Breast epithelium (tissue), 4 donors: Measurements from ENCODE around the gene FOXN3. TPM values are rescaled to one million over a fixed set of nuclear protein-coding genes. Genes with fewer than 3 reads are reported as not detected.

Source experiments
- DNase-seq, 2 donors: peaks; one replicate each; pipeline ENCODE4 v3.0.0-alpha.2; 2019; ENCODE audit warnings: low spot score in 2 of 2
- H3K27ac ChIP-seq, 2 donors: fragments of 200-600 bp; sonication (generic) in 1 of 2; one replicate each; pipeline ENCODE4 v1.5.1; 2016 to 2019; ENCODE audit warnings: mild to moderate bottlenecking in 1 of 2
- H3K27me3 ChIP-seq, 2 donors: fragments of 200-600 bp; sonication (generic) in 1 of 2; one replicate each; pipeline versions ENCODE4 v1.5.1 to v1.6.0; 2017 to 2019; ENCODE audit warnings: control low read depth in 1 of 2, mild to moderate bottlenecking in 1 of 2
- H3K36me3 ChIP-seq: fragments of 200-600 bp; one replicate; pipeline ENCODE4 v1.5.1; 2019
- H3K4me1 ChIP-seq, 2 donors: fragments of 200-600 bp; sonication (generic); one replicate each; pipeline ENCODE4 v1.5.1; 2016 to 2019; ENCODE audit warnings: control low read depth in 1 of 2
- H3K4me3 ChIP-seq, 3 donors: fragments of 200-600 bp; sonication (generic); 1 replicate in 2 of 3; 2 replicates in 1 of 3; pipeline ENCODE4 v1.5.1; 2016 to 2019; ENCODE audit warnings: mild to moderate bottlenecking in 3 of 3, moderate library complexity in 2 of 3
- H3K9me3 ChIP-seq, 2 donors: fragments of 200-600 bp; sonication (generic) in 1 of 2; one replicate each; pipeline ENCODE4 v1.5.1; 2016 to 2019; ENCODE audit warnings: control low read depth in 1 of 2
- CTCF ChIP-seq, 3 donors: fragments of 450-650 bp; IDR thresholded peaks; one replicate each; pipeline ENCODE4 v1.5.1; 2016 to 2017; ENCODE audit warnings: antibody characterized with exemption in 3 of 3, mild to moderate bottlenecking in 3 of 3, moderate library complexity in 3 of 3
- POLR2A ChIP-seq: fragments of 450-650 bp; IDR thresholded peaks from one replicate; pipeline ENCODE4 v1.6.1; 2016; ENCODE audit warnings: antibody characterized with exemption, mild to moderate bottlenecking, moderate library complexity
- POLR2AphosphoS5 ChIP-seq, 3 donors: sonication (generic); formaldehyde crosslinking; IDR thresholded peaks; one replicate each; pipeline ENCODE4 v1.6.1; 2017; ENCODE audit warnings: antibody characterized with exemption in 3 of 3
- intact Hi-C: fragments of 100-400 bp; cut with DNase I; formaldehyde crosslinking; loops from one replicate; pipeline ENCODE4 v1.15.1; 2023; ENCODE audit warnings: low total_unique reads
- total RNA-seq, 3 donors: library from RNA; depleted of rRNA; stranded (reverse); fragments of >200 nt; gene quantifications; one replicate each; pipeline ENCODE4 v1.1.0, GENCODE V29; 2016

FOXN3 gene
- total RNA-seq, 3 donors from 2014 or later = 70.7 to 180 (median 80.3) TPM

- TF ChIP-seq POLR2AphosphoS5 (IDR thresholded peaks at IDR 0.05) = no peak
- TF ChIP-seq CTCF (IDR thresholded peaks at IDR 0.05) = no peak
- TF ChIP-seq POLR2A = no peak
These were observed 30.3 kb upstream of the FOXN3 start for GRCh38 chr14:89447182-89447944.

DNA sequence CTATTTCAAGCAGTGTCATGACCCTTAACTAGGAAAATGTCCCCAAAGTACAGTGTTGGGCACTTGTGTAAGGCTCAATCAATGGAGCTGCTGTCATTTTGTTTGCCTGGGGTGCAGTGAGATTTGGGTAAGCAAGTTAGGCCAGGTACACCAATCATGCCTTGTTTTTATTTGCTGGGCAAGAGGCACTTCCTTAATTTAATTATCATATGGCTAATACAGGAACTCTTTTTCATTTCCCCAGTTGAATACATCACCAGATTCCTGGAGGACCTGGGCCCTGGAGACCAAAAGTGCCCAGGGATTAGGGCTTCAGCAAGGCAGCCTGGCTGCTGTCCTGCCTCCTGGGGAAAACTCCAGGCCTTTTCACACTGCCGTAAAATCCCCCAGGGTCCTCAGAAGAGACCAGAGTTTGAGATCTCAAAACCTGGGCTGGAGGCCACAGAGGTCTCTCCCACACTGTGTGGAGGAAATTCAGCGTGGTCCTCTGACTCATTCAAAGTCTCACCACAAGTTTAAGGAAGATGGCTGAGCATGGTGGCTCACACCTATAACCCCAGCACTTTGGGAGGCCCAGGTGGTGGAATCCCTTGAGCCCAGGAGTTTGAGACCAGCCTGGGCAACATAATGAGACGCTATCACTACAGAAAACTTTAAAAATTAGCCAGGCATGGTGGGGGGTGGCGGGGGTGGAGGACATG is 28.4 kb upstream of the FOXN3 start:
- no peak for DNase-seq
- Histone ChIP-seq H3K27ac (no peak overlapping the region), H3K27me3 (no peaks in the 10 kb centered on the region), H3K9me3 (no peaks in the 10 kb centered on the region), H3K4me3 (no peak overlapping the region), H3K4me1 (no peaks in the 10 kb centered on the region), H3K36me3 (no peaks in the 10 kb centered on the region)
- TF ChIP-seq CTCF (IDR thresholded peaks at IDR 0.05) (no peak), POLR2A (no peak), POLR2AphosphoS5 (IDR thresholded peaks at IDR 0.05) (no peak)
- intact Hi-C loops = no loop called here

More at GRCh38 chr14:89447182-89447944, 30.3 kb upstream of the FOXN3 start:
- H3K27me3 ChIP-seq = no peaks in the 10 kb centered on the region
- intact Hi-C loops = no loop called here
- no peaks in the 10 kb centered on the region for H3K4me1 ChIP-seq
- no peaks in the 10 kb centered on the region for H3K36me3 ChIP-seq
- no peak for DNase-seq
- H3K9me3 ChIP-seq = no peaks in the 10 kb centered on the region
- H3K4me3 ChIP-seq = no peak overlapping the region
- no peak overlapping the region for H3K27ac ChIP-seq

GRCh38 chr14:89444516-89445125 is 27.6 kb upstream of the FOXN3 start:
- H3K4me3 ChIP-seq = no peak overlapping the region
- no peaks in the 10 kb centered on the region for H3K9me3 ChIP-seq
- no peaks in the 10 kb centered on the region for H3K36me3 ChIP-seq
- H3K27me3 ChIP-seq = no peaks in the 10 kb centered on the region
- H3K27ac ChIP-seq = no peak overlapping the region
- no peak for DNase-seq
- intact Hi-C loops = no loop called here
- TF ChIP-seq POLR2A = no peak
- no peak for TF ChIP-seq CTCF (IDR thresholded peaks at IDR 0.05)
- H3K4me1 ChIP-seq = no peaks in the 10 kb centered on the region

- no peak for DNase-seq
- H3K4me1 ChIP-seq = no peaks in the 10 kb centered on the region
- H3K27me3 ChIP-seq = no peaks in the 10 kb centered on the region
- H3K27ac ChIP-seq = no peak overlapping the region
- no peak for TF ChIP-seq POLR2AphosphoS5 (IDR thresholded peaks at IDR 0.05)
- TF ChIP-seq POLR2A = no peak
- TF ChIP-seq CTCF (IDR thresholded peaks at IDR 0.05) = no peak
- intact Hi-C loops = no loop called here
- no peaks in the 10 kb centered on the region for H3K36me3 ChIP-seq
- H3K4me3 ChIP-seq = no peak overlapping the region
- H3K9me3 ChIP-seq = no peaks in the 10 kb centered on the region
These were observed 27.0 kb upstream of the FOXN3 start for GRCh38 chr14:89444044-89444443.

DNA sequence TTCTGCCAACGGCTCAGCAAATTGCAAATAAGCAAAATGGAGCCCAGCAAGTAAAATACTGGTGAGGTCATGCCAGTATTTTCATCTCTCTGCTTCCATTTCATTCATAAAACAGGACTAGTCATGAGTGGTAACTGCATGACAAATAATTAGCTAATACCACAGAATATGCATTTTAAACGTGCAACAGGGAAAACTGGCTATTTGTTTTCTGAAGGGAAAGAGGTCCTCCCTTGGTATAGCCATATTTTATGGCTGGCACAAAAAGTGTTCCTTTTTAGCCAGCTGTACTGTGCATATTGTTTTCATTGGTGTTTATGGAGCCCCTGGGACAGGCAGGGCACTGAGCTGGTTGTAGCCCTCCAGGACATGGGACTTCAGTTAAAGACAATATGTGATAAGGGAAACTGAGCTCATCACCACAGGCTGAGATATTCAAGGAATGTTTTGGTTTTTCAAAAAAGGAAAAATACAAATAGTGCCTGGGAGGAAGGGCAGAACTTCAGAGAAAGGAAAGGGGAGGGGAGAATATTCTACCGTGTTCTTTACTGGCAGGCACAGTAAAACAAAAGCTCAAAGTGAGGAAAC is 26.1 kb upstream of the FOXN3 start:
- intact Hi-C loops = no loop called here
- Histone ChIP-seq H3K9me3 (no peaks in the 10 kb centered on the region), H3K4me3 (no peak overlapping the region), H3K27ac (no peak overlapping the region), H3K4me1 (no peaks in the 10 kb centered on the region), H3K36me3 (no peaks in the 10 kb centered on the region), H3K27me3 (no peaks in the 10 kb centered on the region)
- DNase-seq = no peak
- TF ChIP-seq CTCF (IDR thresholded peaks at IDR 0.05) = no peak
- no peak for TF ChIP-seq POLR2A
- no peak for TF ChIP-seq POLR2AphosphoS5 (IDR thresholded peaks at IDR 0.05)
